PC-9 (cell line): ENCODE results near the gene GAL3ST2. TPM values are rescaled to one million over a fixed set of nuclear protein-coding genes. Genes with fewer than 3 reads are reported as not detected.

Source experiments
- BruUV-seq: library from RNA; stranded (reverse); fragments of 400-500 nt; replicated peaks from 2 replicates; lab custom pipeline; 2021; lab: Mats Ljungman, UMichigan
- CTCF ChIA-PET: fragments of 300-600 bp; sonication (Branson Sonifier 250); formaldehyde crosslinking; loops from one replicate; lab custom pipeline; 2022; ENCODE audit warnings: antibody characterized with exemption; lab: Charles Lee
- POLR2A ChIA-PET: fragments of 300-600 bp; sonication (Branson Sonifier 250); formaldehyde crosslinking; loops from one replicate; lab custom pipeline; 2022; ENCODE audit warnings: antibody characterized with exemption; ENCODE audit not compliant: unreplicated experiment; lab: Charles Lee
- DNase-seq, 2 experiments: peaks; one replicate each; pipeline versions ENCODE4 v3.0.0 to v3.0.0-alpha.2; 2015 to 2022; ENCODE audit warnings: mixed read lengths in 1 of 2
- H2AFZ ChIP-seq: fragments of 200-600 bp; sonication (generic); 2 replicates; pipeline ENCODE4 v1.8.1; 2017; ENCODE audit warnings: antibody characterized with exemption
- H3F3A ChIP-seq: fragments of 200-600 bp; sonication (generic); 2 replicates; pipeline ENCODE4 v1.8.1; 2017; ENCODE audit warnings: antibody characterized with exemption, mild to moderate bottlenecking, low read depth; ENCODE audit not compliant: insufficient read depth
- H3K27ac ChIP-seq: fragments of 200-600 bp; sonication (generic); 2 replicates; pipeline ENCODE4 v1.6.1; 2016; ENCODE audit warnings: mixed run types
- H3K27me3 ChIP-seq: fragments of 200-600 bp; sonication (generic); 2 replicates; pipeline ENCODE4 v1.6.1; 2016; ENCODE audit warnings: low read depth, mixed run types; ENCODE audit not compliant: insufficient read depth
- H3K36me3 ChIP-seq: fragments of 200-600 bp; sonication (generic); 2 replicates; pipeline ENCODE4 v1.6.1; 2016; ENCODE audit warnings: low read depth, mixed run types
- H3K4me1 ChIP-seq: fragments of 200-600 bp; sonication (generic); replicated peaks from 2 replicates; pipeline ENCODE4 v1.6.1; 2016; ENCODE audit warnings: mixed run types; ENCODE audit not compliant: insufficient read depth
- H3K4me2 ChIP-seq: fragments of 200-600 bp; sonication (generic); 2 replicates; pipeline ENCODE4 v1.6.1; 2017; ENCODE audit warnings: mixed run types
- H3K4me3 ChIP-seq: fragments of 200-600 bp; sonication (generic); 2 replicates; pipeline ENCODE4 v1.6.1; 2016; ENCODE audit warnings: mixed run types
- H3K79me2 ChIP-seq: fragments of 200-600 bp; sonication (generic); 2 replicates; pipeline ENCODE4 v1.6.1; 2017; ENCODE audit warnings: low read depth, mixed run types
- H3K9me2 ChIP-seq: fragments of 200-600 bp; sonication (generic); 2 replicates; pipeline ENCODE4 v1.8.1; 2017; ENCODE audit warnings: mild to moderate bottlenecking; ENCODE audit not compliant: insufficient read depth
- H3K9me3 ChIP-seq: fragments of 200-600 bp; sonication (generic); 2 replicates; pipeline ENCODE4 v1.8.1; 2016; ENCODE audit warnings: low read depth; ENCODE audit not compliant: insufficient read depth
- H4K20me1 ChIP-seq: fragments of 200-600 bp; sonication (generic); 2 replicates; pipeline ENCODE4 v1.8.1; 2017; ENCODE audit not compliant: insufficient read depth
- CTCF ChIP-seq: fragments of 200-600 bp; sonication (generic); conservative IDR thresholded peaks from 2 replicates; pipeline ENCODE4 v1.6.1; 2017; ENCODE audit warnings: mixed run types, antibody characterized with exemption, mild to moderate bottlenecking, moderate library complexity
- EZH2 ChIP-seq: fragments of 200-600 bp; sonication (generic); IDR thresholded peaks from 2 replicates; pipeline ENCODE4 v1.8.0; 2017; ENCODE audit warnings: antibody characterized with exemption, low read depth
- intact Hi-C: fragments of 100-400 bp; cut with micrococcal nuclease; formaldehyde crosslinking; loops from one replicate; pipeline ENCODE4 v1.10.0; 2022; ENCODE audit not compliant: unreplicated experiment
- total RNA-seq: library from RNA; stranded (reverse); gene quantifications from 2 replicates; pipeline ENCODE4 v1.2.3, GENCODE V29; 2021

The GAL3ST2 gene
- total RNA-seq, 1 experiment from 2014 or later, result 3.9 TPM

- no peak for DNase-seq
- no peaks in the 10 kb centered on the region for H3K79me2 ChIP-seq
- H3K4me2 ChIP-seq, result no peak overlapping the region
- H3K36me3 ChIP-seq, result no peaks in the 10 kb centered on the region
- H4K20me1 ChIP-seq, result no peaks in the 10 kb centered on the region
- no peaks in the 10 kb centered on the region for H3K4me1 ChIP-seq
- no peaks in the 10 kb centered on the region for H3K9me3 ChIP-seq
- CTCF ChIA-PET, result no interaction called here
- H3K27ac ChIP-seq, result no peak overlapping the region
- no peaks in the 10 kb centered on the region for H3K9me2 ChIP-seq
- no peaks in the 10 kb centered on the region; the same call in 1 of the 2 replicates for H3F3A ChIP-seq
- no peak overlapping the region for H2AFZ ChIP-seq
- intact Hi-C loops, result no loop called here
- POLR2A ChIA-PET, result no interaction called here
- no peak overlapping the region for H3K4me3 ChIP-seq
- TF ChIP-seq EZH2 (no peak), CTCF (no peak)
- H3K27me3 ChIP-seq, result peaks cover 54% of the 10 kb centered on the region
- no TSS peak for BruUV-seq
Observed at GRCh38 chr2:241846406-241846805, 69.8 kb downstream of the GAL3ST2 start.

GRCh38 chr2:241848761-241849615 is 72.4 kb downstream of the GAL3ST2 start:
- Histone ChIP-seq H3K9me2 (no peaks in the 10 kb centered on the region), H3K4me2 (no peak overlapping the region), H4K20me1 (no peaks in the 10 kb centered on the region), H3K79me2 (no peaks in the 10 kb centered on the region), H3K36me3 (no peaks in the 10 kb centered on the region), H2AFZ (no peak overlapping the region), H3K4me3 (no peak overlapping the region), H3F3A (no peaks in the 10 kb centered on the region), H3K27ac (no peak overlapping the region), H3K9me3 (no peaks in the 10 kb centered on the region), H3K27me3 (peaks cover 67% of the 10 kb centered on the region), H3K4me1 (no peaks in the 10 kb centered on the region)
- no peak for TF ChIP-seq EZH2
- no peak for TF ChIP-seq CTCF
- DNase-seq, result peak in 1 of 2 experiments; percentile 1
- intact Hi-C loops, result no loop called here
- no TSS peak for BruUV-seq
- ChIA-PET POLR2A (no interaction called here), CTCF (no interaction called here)

- Histone ChIP-seq H3K79me2 (no peaks in the 10 kb centered on the region), H3F3A (no peaks in the 10 kb centered on the region), H2AFZ (no peak overlapping the region), H4K20me1 (no peaks in the 10 kb centered on the region), H3K4me2 (no peak overlapping the region), H3K27me3 (peaks cover 60% of the 10 kb centered on the region), H3K4me3 (no peak overlapping the region), H3K9me2 (no peaks in the 10 kb centered on the region), H3K36me3 (no peaks in the 10 kb centered on the region), H3K9me3 (no peaks in the 10 kb centered on the region), H3K27ac (no peak overlapping the region), H3K4me1 (no peaks in the 10 kb centered on the region)
- DNase-seq, result peak in 1 of 2 experiments; percentile 1
- ChIA-PET CTCF (interaction anchor here (0.6 kb wide), 1 partner anchor 23 kb away, joined by 5 read pairs; no protein-coding TSS in a partner anchor), POLR2A (interaction anchor here (0.6 kb wide), 1 partner anchor 61 kb away, joined by 3 read pairs; no protein-coding TSS in a partner anchor)
- no TSS peak for BruUV-seq
- intact Hi-C loops, result no loop called here
- TF ChIP-seq EZH2 (no peak), CTCF (no peak)
Observed at GRCh38 chr2:241849616-241850543, 73.3 kb downstream of the GAL3ST2 start.
